HuH-7.5 (cell line): Measurements from ENCODE around the gene TUT7.

Experiments used
- DNase-seq: peaks from one replicate; pipeline ENCODE4 v3.0.0; 2011; ENCODE audit warnings: low spot score

The TUT7 gene

GRCh38 chr9:86252870-86253269, 101.3 kb downstream of the TUT7 start:
- no peak for DNase-seq

GRCh38 chr9:86250123-86250522, 104.1 kb downstream of the TUT7 start:
- no peak for DNase-seq

GRCh38 chr9:86248746-86249145, 105.5 kb downstream of the TUT7 start:
- no peak for DNase-seq

- DNase-seq = no peak
Observed at GRCh38 chr9:86246752-86247161, 107.5 kb downstream of the TUT7 start.

GRCh38 chr9:86242071-86242470, 112.1 kb downstream of the TUT7 start:
- no peak for DNase-seq

- DNase-seq = no peak
Observed at GRCh38 chr9:86241216-86241615, 113.0 kb downstream of the TUT7 start.

- no peak for DNase-seq
Observed at GRCh38 chr9:86238861-86239770, 115.1 kb downstream of the TUT7 start.
